GM20431 (cell line): ENCODE data around the gene DCLRE1B.

Experiments used
- in situ Hi-C: fragments of 300-500 bp; cut with MseI, MboI; formaldehyde crosslinking; loops from one replicate; pipeline ENCODE4 v1.15.0; 2020; ENCODE audit warnings: low sequenced_read_pairs; ENCODE audit not compliant: unreplicated experiment

DCLRE1B gene

DNA sequence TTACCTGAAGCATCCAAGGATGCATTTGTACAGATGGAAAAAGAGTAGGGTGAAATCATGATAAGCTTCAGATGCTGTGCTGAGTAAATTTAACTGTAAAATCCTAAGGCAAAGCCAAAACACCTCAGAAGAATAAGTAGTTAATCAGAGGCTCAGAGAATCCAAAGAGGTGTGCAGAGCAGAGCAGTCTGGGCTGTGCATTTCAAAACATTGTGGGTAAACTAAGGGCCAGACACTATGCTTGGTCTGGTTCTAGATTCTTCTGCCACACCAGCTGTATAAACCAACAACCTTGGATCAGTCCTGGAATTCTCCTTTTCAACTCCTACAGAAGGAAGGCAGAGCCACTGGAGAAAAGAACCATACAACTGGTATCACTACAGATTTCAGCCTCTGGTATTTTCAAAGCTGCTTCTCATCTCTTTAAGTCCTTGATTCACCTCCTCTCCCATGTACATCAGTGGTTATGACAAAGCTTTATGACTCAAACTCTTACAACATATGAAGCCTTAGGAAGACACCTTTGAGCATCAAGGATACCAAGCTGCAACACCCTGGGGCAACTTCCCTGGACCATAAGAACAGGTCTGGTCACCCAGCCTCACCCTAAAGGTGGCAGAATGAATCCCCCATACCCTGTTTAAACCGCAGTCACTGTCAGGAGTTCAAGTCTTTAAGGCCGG is 12.4 kb downstream of the DCLRE1B start:
- in situ Hi-C loops = no loop called here

GRCh38 chr1:113918243-113918642 is 13.1 kb downstream of the DCLRE1B start:
- in situ Hi-C loops = no loop called here

DNA sequence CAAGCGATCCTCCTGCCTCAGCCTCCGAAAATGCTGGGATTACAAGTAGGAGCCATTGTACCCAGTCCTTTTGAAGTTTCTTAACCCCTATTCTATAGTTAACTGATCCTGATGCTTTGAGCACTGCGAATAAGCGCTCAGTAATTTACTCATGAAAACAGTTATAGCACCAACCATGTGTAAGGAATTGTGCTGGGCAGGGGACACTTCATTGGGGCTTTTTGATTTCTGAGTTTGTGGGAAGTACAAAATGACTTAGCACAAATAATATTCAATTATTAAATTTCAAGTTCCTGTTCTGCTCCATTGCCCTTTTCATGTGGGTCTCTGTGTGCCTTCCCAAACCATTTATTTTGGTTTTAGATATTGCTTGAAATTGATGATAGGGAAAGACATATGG is 17.8 kb downstream of the DCLRE1B start:
- in situ Hi-C loops = no loop called here

DNA sequence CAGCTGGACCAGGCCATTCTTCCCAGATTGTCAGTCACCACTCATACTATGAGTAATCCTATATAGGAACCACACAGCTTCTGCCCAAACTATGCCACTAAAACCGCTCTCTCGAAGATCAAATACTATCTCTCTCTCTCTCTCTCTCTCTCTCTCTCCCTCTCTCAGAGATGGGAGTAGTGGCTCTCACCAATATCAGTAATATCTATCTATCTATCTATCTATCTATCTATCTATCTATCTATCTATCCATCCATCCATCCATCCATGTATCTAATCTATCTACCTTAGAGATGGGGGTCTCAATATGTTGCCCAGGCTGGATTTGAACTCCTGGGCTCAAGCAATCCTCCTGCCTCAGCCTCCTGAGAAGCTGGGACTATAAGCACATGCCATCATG is 19.3 kb downstream of the DCLRE1B start:
- in situ Hi-C loops = no loop called here

DNA sequence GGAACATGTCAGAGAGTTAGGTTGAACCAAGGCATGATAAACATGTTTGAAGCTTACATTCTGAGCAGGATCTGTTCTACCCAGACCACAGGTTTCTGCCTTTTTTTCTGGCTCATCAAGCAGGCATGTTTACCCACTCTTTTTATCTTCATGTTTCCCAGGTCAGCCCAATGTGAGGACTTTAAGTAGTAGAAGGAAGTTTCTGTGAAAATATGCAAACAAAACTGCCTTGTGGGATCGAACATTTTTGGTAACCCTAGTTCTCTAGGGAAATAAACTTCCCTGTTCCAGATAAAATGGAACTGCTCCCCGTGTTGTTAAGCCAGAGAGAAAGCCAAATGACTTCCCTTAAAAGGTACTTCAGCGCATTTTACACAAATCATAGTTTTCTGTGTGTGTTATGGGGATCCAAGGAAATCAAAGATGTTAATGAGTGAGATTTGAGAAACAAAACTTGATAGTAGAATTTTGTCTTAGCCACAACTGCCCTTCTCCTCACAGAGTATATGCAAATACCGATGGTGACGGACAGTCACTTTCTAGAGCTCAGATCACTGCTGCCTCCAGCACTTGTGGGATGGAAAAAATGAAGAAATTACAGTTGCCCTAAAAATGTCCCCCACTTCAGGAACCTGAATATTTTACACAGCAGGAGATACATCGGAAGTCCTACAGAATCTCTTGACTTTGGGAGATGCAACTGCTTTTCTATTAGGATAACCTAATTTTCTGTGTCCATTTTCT is 23.2 kb downstream of the DCLRE1B start:
- in situ Hi-C loops = no loop called here

GRCh38 chr1:113928941-113929749 is 24.0 kb downstream of the DCLRE1B start, which contains the start of gene HIPK1:
TSS of gene HIPK1 (plus strand) at chr1:113929324.
- in situ Hi-C loops = no loop called here

DNA sequence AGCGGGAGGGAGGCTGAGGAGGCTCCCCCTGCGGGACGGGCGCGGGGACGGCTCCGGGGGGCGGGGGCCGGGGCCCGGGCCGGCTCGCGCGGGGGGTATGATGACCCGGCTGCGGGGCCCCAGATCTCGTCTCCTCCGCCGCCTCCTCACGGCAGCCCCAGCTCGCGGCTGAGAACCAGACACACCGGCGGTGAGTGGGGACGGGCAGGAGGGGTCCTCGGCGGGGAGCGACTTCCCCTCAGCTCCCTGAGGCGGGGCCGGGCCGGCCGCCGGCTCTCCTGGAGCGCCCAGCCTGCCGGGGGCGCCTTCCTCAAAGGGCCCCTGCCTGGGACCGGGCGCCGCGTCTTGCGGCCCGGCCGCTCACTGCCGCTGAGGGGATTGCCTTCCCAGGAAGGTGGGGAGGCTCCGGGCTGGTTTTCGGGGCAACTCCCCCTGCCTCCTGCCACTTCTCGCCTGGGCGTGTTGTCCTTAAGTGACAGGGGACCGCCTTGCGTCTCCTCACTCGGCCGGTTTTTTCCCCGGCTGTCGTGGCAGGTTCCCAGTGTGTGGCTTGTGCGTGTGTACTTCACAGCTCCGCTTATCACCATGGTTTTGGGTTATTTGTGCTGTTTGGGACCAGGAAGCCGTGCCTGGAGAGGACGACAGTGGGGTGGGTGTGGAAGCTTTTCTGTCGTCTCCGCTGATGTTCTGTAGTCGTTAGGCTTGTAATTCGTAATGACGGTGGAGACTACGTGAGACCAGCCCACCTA is 24.8 kb downstream of the DCLRE1B start:
- in situ Hi-C loops = no loop called here

GRCh38 chr1:113930499-113931161 is 25.5 kb downstream of the DCLRE1B start:
- in situ Hi-C loops = no loop called here

- in situ Hi-C loops = no loop called here
Measured at GRCh38 chr1:113931451-113931851, 26.3 kb downstream of the DCLRE1B start.

GRCh38 chr1:113934006-113934405 is 28.9 kb downstream of the DCLRE1B start:
- in situ Hi-C loops = no loop called here

DNA sequence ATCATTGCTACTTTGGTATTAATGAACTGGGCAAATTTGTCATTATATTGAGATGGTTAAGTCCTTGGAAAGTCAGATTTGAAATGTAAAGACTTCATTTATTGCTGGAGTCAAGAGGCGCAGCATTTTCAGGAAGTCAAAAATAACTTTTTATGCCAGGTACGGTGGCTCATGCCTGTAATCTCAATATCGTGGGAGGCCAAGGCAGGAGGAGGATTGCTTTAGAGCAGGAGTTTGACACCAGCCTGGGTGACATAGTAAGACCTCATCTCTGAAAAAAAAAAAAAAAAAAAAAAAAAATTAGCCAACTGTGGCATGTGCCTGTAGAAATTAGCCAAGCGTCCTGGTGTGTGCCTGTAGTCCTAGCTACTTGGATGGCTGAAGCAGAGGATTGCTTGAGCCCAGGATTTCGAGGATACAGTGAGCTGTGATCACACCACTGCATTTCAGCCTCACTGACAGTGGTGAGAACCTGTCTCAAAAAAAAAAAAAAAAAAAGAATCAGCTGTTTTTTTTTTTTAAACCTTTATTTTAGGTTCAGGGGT is 29.5 kb downstream of the DCLRE1B start:
- in situ Hi-C loops = no loop called here

GRCh38 chr1:113935176-113935575 is 30.1 kb downstream of the DCLRE1B start:
- in situ Hi-C loops = no loop called here

- in situ Hi-C loops = no loop called here
Measured at GRCh38 chr1:113935970-113936369, 30.8 kb downstream of the DCLRE1B start.

DNA sequence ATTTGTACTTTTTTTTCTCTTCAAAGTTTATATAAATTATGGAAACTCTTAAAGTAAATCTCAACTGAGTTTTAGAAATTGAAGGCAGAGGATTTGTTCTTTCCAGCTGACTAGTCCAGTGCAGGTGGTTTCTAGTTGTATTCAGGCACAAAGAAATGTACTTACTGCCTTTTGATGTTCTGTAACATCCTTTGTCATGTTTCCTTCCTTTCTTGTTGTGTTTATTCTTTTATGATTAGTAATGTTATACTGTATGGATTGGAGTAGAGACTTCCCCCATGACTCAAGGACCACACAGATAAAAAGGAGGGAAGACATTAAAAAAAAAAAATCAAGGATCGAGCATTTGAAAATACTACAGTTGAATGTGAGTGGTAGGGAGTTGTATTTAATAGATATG is 32.0 kb downstream of the DCLRE1B start:
- in situ Hi-C loops = no loop called here

- in situ Hi-C loops = no loop called here
Measured at GRCh38 chr1:113938192-113938591, 33.1 kb downstream of the DCLRE1B start.

GRCh38 chr1:113940365-113941244 is 35.5 kb downstream of the DCLRE1B start:
- in situ Hi-C loops = no loop called here

DNA sequence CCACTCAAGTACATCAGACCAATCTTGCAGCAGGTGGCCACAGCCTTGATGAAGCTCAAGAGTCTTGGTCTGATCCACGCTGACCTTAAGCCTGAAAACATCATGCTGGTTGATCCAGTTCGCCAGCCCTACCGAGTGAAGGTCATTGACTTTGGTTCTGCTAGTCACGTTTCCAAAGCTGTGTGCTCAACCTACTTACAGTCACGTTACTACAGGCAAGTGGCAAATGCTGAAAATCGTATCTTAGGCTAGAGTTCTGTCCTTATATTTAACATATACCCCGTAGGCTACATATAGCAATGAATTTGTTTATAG is 36.1 kb downstream of the DCLRE1B start:
- in situ Hi-C loops = no loop called here

DNA sequence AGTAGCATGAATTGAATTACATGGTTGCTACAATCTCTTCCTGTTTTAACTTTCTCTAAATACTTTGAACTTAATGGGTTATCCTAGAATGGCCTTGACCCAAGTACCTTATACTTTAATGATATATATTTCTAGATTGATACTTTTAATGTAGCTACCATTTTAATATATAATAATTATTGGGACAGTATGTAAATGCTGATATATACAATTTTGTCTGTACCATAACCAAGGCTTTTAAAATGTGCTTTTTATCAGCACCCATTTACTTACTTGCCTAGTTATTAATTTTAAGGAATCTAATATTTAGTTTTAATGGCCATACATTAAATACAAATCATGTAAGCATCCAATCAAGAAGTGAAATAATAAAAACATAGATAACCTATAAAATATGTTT is 37.4 kb downstream of the DCLRE1B start:
- in situ Hi-C loops = no loop called here
